ENCODE data around the gene TREML4. TPM values are rescaled to one million over a fixed set of nuclear protein-coding genes. Genes with fewer than 3 reads are reported as not detected.

TREML4 gene
- polyA plus RNA-seq, 1 donor from 2014 or later: not detected

DNA sequence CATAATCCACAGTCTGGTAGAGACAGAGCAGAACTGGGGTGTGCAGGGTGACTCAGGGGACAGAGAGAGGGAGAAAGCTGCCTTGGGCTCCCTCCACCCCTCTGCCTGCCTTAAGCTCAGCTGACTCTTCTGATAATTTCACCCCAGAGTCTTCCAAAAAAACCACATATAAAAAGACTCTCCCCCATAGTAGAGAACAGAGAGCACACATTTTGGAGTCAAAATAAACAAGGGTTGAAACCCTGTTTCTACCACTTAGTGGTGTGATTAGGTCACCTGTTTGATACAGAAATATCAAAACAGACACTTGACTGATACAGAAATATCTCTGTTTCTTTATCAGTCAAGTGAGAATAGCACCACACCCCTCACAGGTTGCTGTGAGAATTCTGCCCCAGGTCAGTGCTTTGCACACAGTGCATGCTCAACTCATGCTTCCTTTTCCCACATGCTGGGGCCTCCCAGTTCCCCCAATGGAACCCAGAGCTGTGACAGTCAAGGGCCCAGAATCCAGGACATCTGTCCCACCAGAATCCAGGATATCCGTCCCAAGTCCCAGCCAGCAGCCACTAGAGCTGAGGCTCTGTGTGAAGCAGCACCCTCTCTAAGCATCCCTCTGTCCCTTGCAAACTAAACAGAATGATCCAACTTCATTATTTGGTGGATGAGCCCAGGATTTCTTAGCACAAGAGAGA, 28.4 kb upstream of the TREML4 start:
- H3K9me3 ChIP-seq (ENCODE audit: low read length): no peaks in the 10 kb centered on the region
- H3K9me2 ChIP-seq (ENCODE audit: insufficient read depth, low read length): no peaks in the 10 kb centered on the region
- H3K4me3 ChIP-seq (ENCODE audit: low read length): no peak overlapping the region
- no peaks in the 10 kb centered on the region for H3K36me3 ChIP-seq (ENCODE audit: insufficient read depth, low read length)
- no peak overlapping the region for H3K27ac ChIP-seq (ENCODE audit: low read length)
- TF ChIP-seq, protein P1, sequence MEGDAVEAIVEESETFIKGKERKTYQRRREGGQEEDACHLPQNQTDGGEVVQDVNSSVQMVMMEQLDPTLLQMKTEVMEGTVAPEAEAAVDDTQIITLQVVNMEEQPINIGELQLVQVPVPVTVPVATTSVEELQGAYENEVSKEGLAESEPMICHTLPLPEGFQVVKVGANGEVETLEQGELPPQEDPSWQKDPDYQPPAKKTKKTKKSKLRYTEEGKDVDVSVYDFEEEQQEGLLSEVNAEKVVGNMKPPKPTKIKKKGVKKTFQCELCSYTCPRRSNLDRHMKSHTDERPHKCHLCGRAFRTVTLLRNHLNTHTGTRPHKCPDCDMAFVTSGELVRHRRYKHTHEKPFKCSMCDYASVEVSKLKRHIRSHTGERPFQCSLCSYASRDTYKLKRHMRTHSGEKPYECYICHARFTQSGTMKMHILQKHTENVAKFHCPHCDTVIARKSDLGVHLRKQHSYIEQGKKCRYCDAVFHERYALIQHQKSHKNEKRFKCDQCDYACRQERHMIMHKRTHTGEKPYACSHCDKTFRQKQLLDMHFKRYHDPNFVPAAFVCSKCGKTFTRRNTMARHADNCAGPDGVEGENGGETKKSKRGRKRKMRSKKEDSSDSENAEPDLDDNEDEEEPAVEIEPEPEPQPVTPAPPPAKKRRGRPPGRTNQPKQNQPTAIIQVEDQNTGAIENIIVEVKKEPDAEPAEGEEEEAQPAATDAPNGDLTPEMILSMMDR (IDR thresholded peaks at IDR 0.05; ENCODE audit: poor library complexity, severe bottlenecking): no peak
- H3K4me2 ChIP-seq (ENCODE audit: low read length): no peak overlapping the region
- H3K79me2 ChIP-seq (replicated peaks; ENCODE audit: insufficient read depth, low read length): no peaks in the 10 kb centered on the region
- H3F3A ChIP-seq (ENCODE audit: insufficient read depth, low read length, poor library complexity, severe bottlenecking): no peaks in the 10 kb centered on the region
- no peaks in the 10 kb centered on the region for H4K20me1 ChIP-seq (ENCODE audit: insufficient read depth)
- H3K9ac ChIP-seq (ENCODE audit: low read length): no peak overlapping the region
- no peak overlapping the region for H2AFZ ChIP-seq (ENCODE audit: low read depth, low read length)
- no peaks in the 10 kb centered on the region for H3K27me3 ChIP-seq (ENCODE audit: insufficient read depth, low read depth, low read length)

DNA sequence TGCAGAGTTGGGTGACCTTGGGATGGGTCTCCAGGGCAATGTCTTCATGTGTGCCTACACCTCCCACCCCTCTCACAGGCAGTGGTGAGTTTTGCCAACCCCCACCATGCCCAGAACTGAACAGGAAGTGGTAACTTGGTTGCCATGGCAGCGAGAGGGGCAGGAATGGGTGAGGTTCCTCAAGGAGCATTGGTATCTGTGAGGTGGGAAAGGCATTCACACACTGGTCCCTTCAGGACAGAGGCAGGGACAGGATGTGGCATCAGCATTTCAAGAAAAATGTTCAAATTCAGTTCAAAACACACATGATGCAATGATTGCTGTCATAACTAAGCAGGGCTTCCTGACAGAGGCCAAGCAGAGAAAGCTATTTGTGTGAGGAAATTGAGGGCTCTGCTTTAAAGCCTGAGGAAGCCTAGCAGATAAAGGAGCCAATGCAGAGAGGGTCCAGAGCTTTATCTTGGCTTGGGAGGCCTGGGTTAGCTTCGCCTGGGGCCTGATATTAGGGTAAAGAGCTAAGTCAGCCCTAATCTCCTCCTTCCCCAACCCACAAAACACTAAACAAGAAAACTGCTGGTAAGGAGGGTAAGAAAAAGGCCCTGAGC, 27.8 kb upstream of the TREML4 start:
- H3K27ac ChIP-seq (ENCODE audit: low read length): peak overlapping the region; percentile 21
- H3F3A ChIP-seq (ENCODE audit: insufficient read depth, low read length, poor library complexity, severe bottlenecking): no peaks in the 10 kb centered on the region
- no peak overlapping the region for H3K9ac ChIP-seq (ENCODE audit: low read length)
- H2AFZ ChIP-seq (ENCODE audit: low read depth, low read length): no peak overlapping the region
- TF ChIP-seq, protein P2, sequence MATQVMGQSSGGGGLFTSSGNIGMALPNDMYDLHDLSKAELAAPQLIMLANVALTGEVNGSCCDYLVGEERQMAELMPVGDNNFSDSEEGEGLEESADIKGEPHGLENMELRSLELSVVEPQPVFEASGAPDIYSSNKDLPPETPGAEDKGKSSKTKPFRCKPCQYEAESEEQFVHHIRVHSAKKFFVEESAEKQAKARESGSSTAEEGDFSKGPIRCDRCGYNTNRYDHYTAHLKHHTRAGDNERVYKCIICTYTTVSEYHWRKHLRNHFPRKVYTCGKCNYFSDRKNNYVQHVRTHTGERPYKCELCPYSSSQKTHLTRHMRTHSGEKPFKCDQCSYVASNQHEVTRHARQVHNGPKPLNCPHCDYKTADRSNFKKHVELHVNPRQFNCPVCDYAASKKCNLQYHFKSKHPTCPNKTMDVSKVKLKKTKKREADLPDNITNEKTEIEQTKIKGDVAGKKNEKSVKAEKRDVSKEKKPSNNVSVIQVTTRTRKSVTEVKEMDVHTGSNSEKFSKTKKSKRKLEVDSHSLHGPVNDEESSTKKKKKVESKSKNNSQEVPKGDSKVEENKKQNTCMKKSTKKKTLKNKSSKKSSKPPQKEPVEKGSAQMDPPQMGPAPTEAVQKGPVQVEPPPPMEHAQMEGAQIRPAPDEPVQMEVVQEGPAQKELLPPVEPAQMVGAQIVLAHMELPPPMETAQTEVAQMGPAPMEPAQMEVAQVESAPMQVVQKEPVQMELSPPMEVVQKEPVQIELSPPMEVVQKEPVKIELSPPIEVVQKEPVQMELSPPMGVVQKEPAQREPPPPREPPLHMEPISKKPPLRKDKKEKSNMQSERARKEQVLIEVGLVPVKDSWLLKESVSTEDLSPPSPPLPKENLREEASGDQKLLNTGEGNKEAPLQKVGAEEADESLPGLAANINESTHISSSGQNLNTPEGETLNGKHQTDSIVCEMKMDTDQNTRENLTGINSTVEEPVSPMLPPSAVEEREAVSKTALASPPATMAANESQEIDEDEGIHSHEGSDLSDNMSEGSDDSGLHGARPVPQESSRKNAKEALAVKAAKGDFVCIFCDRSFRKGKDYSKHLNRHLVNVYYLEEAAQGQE (IDR thresholded peaks at IDR 0.05; ENCODE audit: borderline replicate concordance): no peak
- no peak for TF ChIP-seq TAF1 (IDR thresholded peaks at IDR 0.05; ENCODE audit: low read depth)
- TF ChIP-seq RAD21 (conservative IDR thresholded peaks at IDR 0.05): no peak
- TF ChIP-seq, protein P1 (IDR thresholded peaks at IDR 0.05; ENCODE audit: poor library complexity, severe bottlenecking): no peak
- TF ChIP-seq SMC3 (conservative IDR thresholded peaks at IDR 0.05; ENCODE audit: poor library complexity): no peak
- TF ChIP-seq EP300 (conservative IDR thresholded peaks at IDR 0.05; ENCODE audit: poor library complexity, severe bottlenecking): no peak
- no peak for TF ChIP-seq POLR2AphosphoS5 (IDR thresholded peaks at IDR 0.05)
- no peak for TF ChIP-seq MXI1 (conservative IDR thresholded peaks at IDR 0.05; ENCODE audit: poor library complexity, severe bottlenecking)
- TF ChIP-seq EZH2 (IDR thresholded peaks at IDR 0.05; ENCODE audit: borderline replicate concordance, insufficient read depth, low read length, poor library complexity, severe bottlenecking): no peak
- H3K27me3 ChIP-seq (ENCODE audit: insufficient read depth, low read depth, low read length): no peaks in the 10 kb centered on the region
- H3K4me3 ChIP-seq (ENCODE audit: low read length): peak overlapping the region; percentile 5
- no peaks in the 10 kb centered on the region for H3K36me3 ChIP-seq (ENCODE audit: insufficient read depth, low read length)
- H3K4me2 ChIP-seq (ENCODE audit: low read length): no peak overlapping the region
- H3K79me2 ChIP-seq (replicated peaks; ENCODE audit: insufficient read depth, low read length): no peaks in the 10 kb centered on the region
- no peaks in the 10 kb centered on the region for H3K9me3 ChIP-seq (ENCODE audit: low read length)
- H4K20me1 ChIP-seq (ENCODE audit: insufficient read depth): no peaks in the 10 kb centered on the region
- no peaks in the 10 kb centered on the region for H3K9me2 ChIP-seq (ENCODE audit: insufficient read depth, low read length)
